ENCODE results near the gene ATG5.
A peak's percentile ranks its signal among the peaks of the same experiment; 100 is the strongest.
"Not testable (repeated sequence)": the region's sequence is repeated elsewhere in the genome, so short reads cannot be mapped to it uniquely, and the experiment has no call there.

The ATG5 gene

DNA sequence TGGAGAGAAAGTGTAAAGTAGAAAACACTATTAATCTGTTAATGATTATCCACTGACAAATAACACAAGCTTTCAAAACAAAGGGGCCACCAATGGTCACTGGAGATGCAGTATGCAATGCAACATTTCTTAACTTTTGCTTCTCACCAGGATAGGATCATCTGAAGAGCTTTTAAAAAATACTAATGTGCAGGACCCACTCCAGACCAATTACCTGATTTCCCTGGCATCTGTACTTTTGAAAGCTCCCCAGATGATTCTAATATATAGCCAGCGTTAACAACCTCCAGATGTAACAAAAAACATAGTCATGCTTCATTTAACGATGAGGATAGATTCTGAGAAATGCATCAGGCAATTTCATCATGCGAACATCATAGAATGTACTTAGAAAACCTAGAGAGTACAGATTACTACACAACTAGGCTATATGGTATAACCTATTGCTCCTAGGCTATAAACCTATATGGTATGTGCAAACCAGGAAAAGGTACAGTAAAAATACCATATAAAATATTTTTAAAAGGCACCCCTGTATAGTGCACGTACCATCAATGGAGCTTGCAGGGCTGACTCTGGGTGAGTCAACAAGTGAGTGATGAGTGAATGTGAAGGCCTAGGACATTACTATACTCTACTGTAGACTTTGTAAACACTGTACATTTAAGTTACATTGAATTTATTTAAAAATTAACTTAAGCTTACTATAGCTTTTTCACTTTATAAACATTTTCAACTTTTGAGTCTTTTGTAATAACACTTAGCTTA, 69.2 kb downstream of the ATG5 start:
- no peak for DNase-seq

DNA sequence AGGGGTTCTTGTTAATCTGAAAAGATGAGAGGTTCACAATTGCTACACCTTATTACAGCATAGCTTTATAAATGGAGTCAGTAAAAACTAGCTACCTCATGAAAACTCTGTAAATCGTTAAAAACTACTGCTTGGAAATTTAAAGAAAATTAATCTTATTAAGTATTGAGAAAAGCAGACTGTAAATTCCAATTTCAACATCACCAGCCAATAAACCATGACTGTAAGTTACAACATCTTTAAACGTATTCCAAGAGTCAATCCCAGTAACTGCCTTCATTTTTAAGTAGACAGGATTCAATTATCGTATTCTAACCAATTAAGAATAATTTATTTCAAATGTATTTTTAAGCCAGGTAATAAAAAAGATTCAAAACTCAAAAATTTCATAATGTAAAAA, 70.3 kb downstream of the ATG5 start:
- no peak for DNase-seq

DNA sequence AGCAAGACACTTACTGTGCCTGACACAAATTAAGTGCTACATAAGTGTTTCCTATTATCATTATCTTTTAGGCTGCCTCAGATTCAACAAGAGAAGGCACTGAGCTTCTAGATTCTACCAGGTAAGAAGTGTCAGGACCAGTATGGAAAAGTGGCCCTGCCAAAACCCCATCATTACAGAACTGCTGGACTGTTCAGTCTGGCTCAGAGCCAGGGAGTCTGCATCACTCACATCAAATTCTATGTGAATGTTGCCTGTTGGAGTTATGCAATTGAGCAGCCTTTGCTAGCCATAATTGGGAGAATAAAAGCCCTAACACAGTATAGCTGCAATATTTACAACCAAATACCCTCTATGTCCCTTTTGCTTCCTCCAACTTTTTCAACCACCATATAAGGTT, 70.9 kb downstream of the ATG5 start:
- DNase-seq: no peak

DNA sequence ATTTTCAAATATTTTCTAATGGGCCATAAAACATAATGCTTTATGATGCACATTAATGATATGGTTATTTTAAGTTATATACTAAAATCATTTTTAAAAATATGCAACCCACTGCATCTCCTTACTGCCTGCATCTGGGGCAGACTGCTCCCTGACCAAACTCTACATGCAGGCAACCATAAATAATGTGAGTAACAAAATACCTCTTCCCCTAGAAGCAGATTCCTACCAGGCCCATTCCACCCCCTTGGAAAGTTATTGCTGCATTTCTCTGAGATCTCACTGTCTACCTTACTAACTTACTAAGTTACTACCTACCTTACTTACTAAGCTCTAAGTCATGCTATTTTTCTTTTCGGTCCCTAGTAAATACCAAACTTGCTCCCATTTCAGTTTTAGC, 71.8 kb downstream of the ATG5 start:
- no peak for DNase-seq

DNA sequence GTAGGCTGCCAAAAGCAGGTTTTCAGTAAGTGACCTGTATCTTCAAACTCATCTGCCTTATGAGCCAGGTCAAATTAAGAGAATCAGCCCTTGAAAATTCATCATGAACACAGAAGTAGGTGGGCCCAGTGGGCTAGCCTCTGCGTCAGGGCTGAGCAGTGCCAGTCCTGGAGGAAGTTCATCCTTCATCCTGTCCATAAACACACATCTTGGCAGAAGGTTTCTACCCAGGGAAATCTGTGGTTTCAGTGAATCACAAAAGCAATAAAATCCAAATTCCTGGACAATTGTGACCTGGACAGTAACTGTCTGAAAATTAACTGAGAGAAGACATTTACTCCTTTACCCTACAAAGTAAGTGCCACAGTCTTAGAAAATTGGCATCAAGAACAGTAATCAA, 72.4 kb downstream of the ATG5 start:
- no peak for DNase-seq

DNA sequence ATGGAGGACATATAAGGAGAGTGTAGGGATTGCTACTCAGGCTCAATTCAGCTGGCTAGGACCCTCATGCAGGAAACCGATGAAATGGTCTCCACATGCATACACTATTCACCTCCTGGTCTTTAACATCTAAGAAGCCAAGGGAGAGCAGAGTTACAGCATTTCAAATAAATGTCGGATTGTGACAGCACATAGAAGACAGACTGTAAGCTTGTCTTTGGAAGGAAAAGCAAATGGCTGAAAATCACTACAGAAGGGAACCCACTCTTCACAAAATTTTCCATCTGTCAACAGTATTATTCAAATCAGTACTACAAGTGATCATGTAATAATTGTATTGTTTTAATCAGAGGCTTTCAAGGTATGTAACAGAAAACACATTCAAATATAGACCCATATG, 72.9 kb downstream of the ATG5 start:
- DNase-seq: no peak

DNA sequence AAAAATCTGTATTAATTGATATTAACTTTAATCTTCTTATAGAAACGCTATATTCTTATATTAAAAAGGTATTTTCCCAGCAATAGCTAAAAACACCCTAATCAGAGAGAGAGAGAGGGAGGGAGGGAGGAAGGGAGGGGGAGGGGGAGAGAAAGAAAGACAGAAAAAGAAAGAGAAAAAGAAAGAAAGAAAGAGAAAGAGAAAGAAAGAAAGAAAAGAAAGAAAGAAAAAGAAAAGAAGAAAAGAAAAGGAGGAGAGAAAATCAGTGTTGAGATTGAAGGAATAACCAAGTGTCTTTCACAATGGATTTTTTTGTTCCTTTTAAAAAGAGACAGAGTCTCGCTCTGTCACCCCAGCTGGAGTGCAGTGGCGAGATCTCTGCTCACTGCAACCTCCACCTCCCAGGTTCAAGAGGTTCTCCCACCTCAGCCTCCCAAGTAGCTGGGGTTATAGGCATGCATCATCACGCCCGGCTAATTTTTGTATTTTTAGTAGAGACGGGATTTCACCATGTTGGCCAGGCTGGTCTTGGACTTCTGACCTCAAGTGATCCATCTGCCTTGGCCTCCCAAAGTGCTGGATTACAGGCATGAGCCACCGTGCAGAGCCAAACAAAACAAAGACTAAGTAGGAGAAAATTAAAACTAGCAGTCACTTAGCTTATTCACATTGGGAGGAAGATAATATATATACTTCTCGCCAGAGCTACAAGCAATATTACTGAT, 73.9 kb downstream of the ATG5 start:
- not testable (repeated sequence) for DNase-seq

DNA sequence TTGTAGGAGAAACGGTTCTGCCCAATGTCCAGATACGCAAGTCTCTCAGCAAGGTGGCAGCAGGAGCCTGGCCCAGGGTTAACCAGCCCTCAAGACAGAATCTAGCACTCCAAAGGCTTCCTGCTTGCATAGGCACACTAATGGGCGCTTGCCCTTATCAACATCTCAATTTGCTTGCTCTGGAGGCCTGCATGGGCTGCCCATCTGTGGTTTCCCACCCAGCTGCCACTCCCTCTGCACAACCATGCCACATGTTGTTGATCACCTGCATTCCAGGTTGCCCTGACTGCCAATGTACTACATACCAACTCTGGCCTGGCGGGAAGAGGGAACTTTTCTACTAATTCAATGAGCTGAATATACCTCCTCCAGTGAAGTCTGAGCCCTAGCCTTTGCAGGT, 74.6 kb downstream of the ATG5 start:
- DNase-seq: peak; percentile 57

DNA sequence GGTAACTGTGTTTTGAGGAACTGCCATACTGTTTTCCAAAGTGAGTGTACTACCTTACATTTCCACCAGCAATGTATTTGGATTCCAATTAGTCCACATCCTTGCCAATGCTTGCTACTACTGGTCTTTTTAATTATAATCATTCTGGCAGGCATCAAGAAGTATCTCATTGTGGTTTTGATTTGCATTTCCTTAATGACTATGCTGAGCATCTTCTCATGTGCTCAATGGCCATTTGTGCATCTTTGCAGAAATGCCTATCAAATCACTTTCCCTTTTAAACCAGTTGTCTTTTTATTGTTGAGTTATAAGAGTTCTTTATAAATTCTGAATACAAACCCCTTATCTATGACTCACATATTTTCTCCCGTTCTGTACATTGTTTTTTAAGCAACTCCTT, 75.9 kb downstream of the ATG5 start:
- DNase-seq: no peak

DNA sequence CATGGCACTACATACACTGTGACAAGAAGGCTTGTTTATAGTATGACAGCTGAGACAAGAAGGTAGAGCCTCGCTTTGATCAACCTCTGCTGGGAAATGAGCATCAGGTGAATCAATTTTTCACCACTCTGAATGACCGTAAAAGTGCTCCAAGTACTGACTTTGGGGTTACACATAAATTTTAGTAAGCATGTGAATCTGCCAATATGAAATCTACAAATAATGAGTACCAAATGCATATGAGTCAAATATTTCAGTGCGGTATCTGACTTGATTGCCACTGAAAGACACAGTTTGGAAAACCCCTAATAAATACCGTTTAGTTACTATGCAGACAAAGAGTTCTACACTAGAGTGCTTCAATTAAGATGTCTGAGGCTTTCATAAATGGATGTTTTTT, 77.8 kb downstream of the ATG5 start:
- DNase-seq: no peak

DNA sequence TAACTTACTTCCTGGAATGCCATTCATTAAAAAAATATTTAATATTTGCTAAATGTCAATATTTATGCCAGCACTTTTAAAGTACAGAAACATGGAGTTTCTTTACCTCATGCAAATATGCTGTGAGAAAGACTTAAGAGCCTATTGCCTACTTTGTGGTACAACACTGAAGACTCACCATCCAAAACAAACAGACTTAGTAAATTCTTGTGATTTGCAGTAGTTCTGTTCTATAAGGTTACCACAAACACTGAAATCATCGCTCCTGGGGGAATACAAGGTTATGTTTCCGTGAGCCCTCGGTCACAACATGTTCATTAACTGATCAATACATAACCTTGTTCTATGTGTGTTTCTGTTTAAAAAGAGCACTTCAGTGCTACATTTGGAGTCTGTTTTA, 78.3 kb downstream of the ATG5 start:
- no peak for DNase-seq

DNA sequence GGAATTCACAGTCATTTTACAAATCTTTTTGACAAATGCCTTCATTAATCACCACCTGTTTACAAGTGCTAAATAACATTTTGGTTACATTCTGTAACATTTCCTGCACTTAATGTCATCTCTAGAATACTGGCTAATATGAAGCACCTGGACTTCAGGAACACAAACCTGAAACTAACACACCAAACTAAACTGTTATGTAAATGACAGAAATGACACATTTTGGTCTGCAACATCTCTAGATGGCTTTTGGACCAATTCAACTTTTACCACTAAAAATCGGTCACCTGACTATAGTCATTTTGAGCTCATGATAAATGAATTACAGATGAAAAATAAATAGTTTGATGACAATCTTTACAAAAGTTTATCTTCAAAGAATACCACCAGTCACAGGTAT, 80.6 kb downstream of the ATG5 start:
- no peak for DNase-seq

DNA sequence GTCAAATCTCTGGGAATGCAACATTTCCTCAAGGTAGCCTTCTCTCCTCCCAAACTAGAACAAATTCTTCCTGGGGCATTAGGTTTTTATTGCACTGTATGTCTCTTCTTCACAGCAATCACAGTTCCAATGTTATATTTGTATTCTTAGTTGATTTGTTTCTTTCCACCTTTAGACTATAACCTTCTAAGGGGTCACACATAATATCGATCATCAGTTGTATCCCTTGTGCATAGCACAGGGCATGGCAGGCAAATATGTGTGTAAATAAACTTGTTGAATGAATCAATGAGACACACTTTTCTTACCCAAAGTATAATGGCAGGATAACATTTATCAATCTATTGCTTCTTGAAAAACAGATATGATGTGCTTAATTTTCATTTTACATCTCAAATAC, 81.0 kb downstream of the ATG5 start:
- DNase-seq: no peak

DNA sequence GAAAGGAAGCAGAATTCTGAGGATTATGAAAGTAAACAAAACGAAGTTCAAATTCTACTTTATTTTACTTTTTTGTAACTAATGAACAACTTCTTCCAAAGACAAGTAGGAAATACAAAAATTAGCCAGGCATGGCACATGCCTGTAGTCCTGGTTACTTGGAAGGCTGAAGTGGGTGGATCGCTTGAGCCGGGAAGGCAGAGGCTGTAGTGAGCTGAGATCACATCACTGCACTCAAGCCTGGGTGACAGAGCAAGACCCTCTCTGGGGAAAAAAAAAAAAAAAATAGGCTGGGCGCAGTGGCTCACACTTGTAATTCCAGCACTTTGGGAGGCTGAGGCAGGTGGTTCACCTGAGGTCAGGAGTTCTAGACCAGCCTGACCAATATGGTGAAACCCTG, 82.3 kb downstream of the ATG5 start:
- no peak for DNase-seq

DNA sequence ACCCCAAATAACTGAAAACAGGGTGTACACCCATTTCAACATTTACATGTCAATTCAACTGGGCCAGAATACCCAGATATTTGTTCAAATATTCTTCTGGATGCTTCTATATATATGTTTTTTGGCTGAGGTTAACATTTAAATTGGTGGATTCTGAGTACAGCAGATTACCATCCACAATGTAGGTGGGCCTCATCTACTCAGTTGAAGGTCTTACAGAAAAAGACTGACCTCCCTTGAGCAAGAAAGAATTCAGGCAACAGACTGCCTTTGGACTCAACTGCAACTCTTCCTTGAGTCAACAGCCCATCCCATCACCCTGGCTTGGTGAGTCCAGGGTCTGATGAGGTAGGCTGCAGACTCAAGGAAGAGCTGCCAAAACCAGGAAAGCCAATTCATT, 84.1 kb downstream of the ATG5 start:
- no peak for DNase-seq

DNA sequence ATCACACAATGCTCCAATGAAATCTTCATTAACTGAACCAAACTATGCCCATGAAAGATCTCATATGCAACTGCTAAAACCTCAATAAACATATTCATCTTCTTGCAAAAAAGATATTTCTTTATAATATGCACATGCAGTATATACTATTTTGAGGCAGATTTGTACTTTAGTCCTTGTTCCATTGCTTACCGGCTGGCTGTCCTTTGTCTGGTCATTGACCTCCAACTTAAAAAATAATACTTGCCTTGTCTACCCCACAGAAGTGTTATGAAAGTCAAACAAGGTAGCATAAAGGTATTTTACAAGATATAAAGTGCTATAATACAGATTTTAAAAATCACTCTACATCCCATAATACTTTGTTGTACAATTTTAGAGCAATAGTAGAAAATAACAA, 88.3 kb downstream of the ATG5 start:
- no peak for DNase-seq

DNA sequence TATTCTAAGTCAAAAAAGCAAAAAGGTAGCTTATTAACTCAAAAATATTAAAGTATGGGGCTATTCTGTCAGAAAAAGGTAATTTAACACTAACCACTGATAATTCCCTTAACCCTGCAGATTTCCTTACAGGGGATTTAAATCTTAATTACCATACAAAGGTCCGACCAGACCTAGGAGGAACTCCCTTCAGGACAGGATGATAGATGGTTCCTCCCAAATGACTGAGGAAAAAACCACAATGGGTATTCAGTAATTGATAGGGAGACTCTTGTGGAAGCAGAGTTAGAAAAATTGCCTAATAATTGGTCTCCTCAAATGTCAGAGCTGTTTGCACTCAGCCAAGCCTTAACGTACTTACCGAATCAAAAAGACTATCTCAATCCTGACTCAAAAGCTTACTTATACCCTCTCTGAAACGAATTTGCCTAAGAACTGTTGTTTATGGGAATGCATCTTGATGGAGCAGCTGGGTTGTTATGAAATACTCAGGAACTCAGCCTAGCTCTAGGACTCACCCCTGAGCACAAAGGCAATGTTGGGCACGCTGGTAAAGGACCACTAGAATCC, 95.6 kb downstream of the ATG5 start:
- DNase-seq: not testable (repeated sequence)

DNA sequence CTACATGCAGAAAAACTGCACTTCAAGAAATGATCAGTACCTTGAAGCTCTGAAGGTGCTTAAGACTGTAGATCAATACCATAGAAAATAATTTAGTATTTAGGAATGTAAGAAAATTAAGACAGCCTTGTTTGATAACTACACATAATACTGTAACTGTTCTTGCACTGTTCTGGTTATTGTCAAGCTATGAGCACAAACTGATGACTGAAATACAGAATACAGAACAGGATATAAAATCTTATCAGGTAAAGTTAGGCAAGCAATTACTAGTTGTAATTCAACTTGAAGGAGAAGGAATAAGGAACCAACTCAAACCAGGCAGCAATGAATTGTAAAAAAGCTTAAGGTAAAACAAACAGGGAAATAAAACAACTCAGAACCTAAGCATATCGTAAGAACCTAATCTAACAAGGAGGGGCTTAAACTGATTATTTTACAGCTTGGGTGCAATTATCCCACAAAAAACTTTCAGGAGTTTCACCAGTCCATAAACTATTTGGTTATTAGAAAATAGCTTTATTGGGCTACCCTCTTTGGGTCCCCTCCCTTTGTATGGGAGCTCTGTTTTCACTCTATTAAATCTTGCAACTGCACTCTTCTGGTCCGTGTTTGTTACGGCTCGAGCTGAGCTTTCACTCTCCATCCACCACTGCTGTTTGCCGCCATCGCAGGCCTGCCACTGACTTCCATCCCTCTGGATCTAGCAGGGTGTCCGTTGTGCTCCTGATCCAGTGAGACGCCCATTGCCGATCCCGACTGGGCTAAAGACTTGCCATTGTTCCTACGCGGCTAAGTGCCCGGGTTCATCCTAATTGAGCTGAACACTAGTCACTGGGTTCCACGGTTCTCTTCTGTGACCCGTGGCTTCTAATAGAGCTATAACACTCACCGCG, 97.7 kb downstream of the ATG5 start:
- no peak for DNase-seq

DNA sequence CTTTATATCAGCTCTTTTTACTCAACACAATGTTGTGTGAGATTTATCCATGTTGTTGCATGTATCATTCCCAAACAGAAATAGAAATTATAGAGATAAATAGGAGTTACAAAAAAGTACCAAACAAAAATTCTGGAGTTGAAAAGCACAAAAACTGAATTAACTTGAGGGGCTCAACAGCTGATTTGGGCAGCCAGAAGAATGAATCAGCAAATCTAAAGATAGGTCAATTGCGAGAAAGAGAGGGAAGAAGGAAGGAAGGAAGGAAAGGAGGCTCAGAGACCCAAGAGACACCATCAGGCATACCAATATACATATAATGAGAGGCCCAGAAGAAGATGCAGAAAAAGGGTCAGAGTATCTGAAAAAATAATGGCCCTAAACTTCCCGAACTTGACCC, 98.9 kb downstream of the ATG5 start:
- no peak for DNase-seq

DNA sequence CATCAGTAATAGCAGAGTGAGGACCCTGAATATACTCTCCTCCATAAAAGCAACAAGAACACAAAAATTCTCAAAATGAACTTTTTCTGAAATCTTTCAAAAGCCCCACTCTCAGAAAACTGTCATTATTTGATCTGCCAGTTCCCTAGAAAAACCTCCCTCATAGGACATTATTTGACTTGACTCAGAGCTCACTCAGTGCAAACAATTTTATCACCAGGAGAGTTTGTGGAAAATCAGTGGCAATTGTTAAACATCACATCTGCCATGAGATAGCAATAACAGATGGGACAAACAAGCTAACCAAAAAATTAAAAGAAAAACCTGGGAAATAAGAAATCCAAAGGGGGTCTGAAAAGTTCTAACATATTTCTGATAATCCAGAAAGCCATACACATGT, 100.0 kb downstream of the ATG5 start:
- DNase-seq: no peak

DNA sequence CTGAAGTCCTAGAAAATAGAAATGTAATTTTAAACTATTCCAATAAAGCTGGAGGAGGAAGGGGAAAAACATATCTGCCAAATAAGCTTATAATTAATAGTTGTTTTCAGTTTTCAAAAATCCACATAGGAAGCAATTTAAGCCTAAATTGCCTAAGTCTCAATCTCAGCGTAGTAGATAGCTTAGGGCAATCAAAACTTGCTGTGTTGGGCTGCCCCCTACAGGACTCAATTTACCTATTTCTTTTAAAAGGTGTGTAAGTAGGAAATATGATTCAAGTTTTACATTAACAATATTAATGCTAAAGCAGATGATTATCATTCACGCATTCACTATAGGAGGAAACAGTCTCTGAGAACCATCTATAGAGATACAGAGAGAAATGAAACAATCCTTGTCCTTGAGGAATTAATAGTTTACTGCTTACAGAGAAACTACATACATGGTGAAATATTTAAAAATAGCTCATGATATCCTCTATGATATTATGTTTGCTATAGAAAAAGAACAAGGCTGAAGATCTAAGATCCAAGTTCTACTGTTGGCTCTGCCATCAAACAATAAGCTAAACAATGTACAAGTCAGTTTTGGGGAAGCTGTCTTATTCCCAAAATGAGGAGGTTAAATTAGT, 102.1 kb downstream of the ATG5 start:
- DNase-seq: peak; percentile 79

DNA sequence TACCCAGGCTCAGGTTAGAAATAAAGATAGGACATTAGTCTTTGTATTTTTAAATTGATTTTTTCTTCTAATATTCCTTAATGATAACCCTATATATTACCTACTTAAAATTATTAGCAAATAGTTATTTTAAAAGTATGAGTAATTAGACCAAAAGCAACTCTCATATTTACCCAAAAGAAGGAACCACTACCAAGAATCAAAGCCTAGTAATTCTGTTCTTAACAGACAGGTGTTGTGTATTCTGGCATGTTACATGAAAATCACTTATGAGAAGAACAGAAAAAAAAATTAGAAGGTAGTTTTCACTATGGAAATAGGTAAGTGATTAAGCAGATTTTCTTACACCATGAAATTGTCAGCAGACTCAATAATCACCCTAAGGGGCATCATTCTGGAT, 105.1 kb downstream of the ATG5 start:
- no peak for DNase-seq

DNA sequence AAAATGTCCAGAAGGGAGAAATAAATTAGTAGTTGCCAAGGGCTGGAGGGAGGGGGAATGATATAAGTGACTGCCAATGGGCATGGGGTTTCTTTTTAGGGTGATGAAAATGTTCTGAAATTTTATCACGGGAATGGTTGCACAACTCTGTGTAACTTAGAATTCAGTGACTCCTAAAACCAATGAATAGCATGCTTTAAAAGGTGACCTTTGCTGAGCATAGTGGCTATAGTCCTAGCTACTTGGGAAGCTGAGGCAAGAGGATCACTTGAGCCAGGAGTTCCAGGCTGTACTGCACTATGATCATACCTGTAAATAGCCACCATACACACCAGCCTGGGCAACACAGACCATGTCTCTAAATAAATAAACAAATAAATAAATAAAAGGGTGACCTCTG, 109.0 kb downstream of the ATG5 start:
- DNase-seq: no peak

Data from hematopoietic multipotent progenitor cell treated with erythropoietin and hydrocortisone succinate and interleukin-3 and kit ligand, for 8 days (in vitro differentiated cells).